Measurements from ENCODE around the gene DENND5A. TPM values are rescaled to one million over a fixed set of nuclear protein-coding genes. Genes with fewer than 3 reads are reported as not detected.

The DENND5A gene
- total RNA-seq: 135 and 212 TPM in 2 replicates

DNA sequence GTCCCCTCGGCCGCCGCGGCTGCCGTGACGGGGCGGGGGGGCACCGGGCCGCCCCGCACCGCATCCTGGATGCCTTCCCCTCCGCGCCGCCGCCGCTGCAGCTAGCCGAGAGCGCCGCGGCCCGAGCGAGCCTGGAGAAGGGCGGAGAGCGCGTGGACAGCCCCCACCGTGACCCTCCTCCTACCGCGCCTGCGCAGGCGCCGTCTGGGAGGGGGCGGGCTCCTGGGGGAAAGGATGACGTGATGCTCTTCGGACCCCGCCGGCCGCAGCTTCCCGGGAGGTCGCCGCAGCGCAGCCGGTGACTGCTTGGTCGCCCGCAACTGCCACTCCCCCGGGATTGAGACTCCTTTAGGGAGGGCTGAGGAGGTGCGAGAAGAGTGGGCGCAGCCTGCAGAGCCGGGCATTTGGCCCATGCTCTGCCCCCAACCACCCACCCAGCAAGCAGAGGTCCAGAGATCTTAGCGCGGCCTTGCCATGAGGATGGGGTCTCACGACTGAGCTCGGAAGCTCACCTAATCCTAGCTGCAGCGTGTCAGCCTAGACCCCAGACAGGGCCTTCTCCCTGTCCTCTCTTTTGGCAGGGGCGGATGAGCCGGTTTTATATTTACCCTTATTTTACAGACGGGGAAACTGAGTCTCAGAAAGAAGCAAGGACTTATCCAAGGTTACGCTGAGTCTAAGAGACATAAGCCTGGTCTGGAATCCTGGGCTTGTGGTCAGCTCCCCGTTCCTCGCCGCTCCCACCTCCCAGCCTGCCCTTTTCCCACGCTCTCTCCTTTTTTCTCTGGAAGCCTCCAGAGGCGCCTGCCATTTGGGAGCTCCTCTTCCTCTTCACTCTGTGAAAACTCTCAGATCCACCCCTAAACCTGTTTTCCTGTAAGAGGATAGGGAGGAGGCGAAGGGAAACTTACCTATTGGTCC lies at the start of gene DENND5A:
Gene DENND5A (minus strand): TSS at position 140 of the 921 bp plus-strand sequence. CDS start 281 bp downstream, outside the sequence.

DNA sequence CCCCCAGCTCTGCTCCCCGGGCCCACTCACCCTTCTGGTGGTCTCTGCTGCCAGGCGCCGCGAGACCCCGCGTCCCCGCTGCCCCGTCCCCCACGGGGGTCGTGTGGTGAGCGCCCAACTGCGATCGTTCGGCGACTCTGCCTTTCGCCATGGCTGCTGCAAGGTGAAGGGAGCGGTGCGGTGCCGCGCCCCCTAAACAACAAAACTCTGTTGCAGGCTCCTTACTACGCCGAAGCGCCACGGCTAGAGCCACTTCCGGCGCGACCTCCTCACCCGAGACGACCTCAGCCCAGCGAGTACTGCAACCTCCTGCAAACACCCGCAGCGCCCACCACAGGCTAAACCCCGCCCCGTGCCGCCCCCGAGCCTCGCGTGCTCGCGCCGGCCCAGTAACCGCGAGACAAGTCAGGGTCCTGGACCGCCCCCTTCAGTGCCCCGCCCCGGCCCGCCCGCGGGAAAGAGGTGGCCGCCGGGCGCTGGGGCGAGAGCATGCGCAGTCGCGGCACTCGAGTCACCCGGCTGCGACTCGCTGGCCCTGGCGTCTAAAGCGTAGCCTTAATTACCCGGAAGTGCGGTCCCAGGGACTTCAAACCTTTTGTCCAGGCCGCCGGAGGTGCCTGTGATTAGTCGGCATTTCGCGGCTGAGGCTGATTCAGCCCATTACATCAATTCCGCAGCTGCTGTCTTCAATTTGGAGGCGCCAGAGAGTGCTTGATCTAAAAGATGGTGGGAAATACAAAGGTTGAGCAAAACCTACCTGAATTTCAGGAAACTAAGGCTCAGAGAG lies 49.3 kb upstream of the DENND5A start, which contains the start of gene TMEM41B:
Gene TMEM41B (minus strand): TSS at position 303 of the 787 bp plus-strand sequence. CDS start 152 bp downstream, at position 151.

DNA sequence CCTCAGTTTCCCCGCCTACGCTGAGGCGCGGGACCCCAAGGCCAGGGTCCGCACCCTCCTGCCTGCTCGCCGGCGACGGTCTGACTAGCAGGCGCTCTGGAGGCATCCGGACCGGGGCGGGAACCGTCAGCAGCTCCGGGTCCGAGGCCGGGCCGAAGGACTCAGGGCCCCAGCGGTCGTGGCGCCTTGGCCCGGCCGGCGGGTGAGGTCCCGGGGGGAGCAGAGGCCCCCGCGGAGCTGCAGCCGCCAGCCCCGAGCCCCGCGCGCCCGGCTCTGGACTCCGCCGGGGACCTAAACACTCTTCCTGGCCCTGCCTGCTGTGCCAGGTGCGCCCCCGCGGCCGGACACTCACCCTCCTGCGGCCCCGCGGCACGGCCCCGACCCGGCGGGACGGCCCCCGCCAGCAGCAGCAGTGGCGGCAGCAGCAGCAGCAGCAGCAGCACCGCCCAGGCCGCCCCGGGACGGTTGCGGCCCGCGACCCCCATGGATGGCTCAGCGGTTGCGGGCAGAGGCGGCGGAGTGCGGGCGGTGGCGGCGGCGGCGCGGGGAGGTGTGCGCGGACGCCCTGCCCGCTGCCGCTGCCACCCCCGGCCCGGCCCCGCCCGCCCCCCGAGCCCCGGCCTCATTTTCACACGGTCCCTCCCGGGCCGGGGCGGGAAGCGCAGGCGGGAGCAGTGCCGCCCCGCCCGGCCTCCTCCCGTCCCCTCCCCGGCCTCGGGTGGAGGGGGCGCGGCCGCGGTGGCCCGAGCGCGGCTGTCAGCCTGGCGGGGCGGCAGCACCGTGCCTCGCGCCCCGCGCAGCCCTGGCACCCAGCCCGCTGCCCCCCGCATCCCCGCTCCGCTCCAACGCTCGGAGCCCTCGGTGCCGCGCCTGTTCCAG lies 173.9 kb downstream of the DENND5A start, which contains the start of gene SCUBE2:
Gene SCUBE2 (minus strand): TSS at position 556 of the 879 bp plus-strand sequence. CDS start 71 bp downstream, at position 485.

Other genes with a start within 250 kb of the DENND5A start
- gene SCUBE2, start 173.8 kb downstream of the DENND5A start, total RNA-seq: 0.79 and 4.0 TPM in 2 replicates
- 31.9 and 44.4 TPM in 2 replicates for gene TMEM41B, start 49.2 kb upstream of the DENND5A start, total RNA-seq
- gene IPO7, start 119.3 kb upstream of the DENND5A start, total RNA-seq: 59.4 and 88.6 TPM in 2 replicates
- 26.2 and 36.0 TPM in 2 replicates for gene ZNF143, start 195.7 kb upstream of the DENND5A start, total RNA-seq